Neuronal stem cell (in vitro differentiated cells): ENCODE data around the gene SPRTN.

Experiments used
- DNase-seq: peaks from one replicate; pipeline ENCODE4 v3.0.0-alpha.2; 2013; ENCODE audit warnings: low spot score
- H2AFZ ChIP-seq: one replicate; pipeline ENCODE4 v1.6.1; 2013; ENCODE audit warnings: mild to moderate bottlenecking, low read length, inconsistent platforms
- H2AK5ac ChIP-seq: 2 replicates; pipeline ENCODE4 v1.6.1; 2013; ENCODE audit warnings: low read depth, mild to moderate bottlenecking, inconsistent platforms, low read length, moderate library complexity, mixed read lengths
- H2BK120ac ChIP-seq: 2 replicates; pipeline ENCODE4 v1.6.1; 2013; ENCODE audit warnings: low read depth, mild to moderate bottlenecking, inconsistent platforms, low read length, moderate library complexity, mixed read lengths
- H2BK12ac ChIP-seq: one replicate; pipeline ENCODE4 v1.6.1; 2013; ENCODE audit warnings: low read length, inconsistent platforms
- H2BK15ac ChIP-seq: 2 replicates; pipeline ENCODE4 v1.6.1; 2013; ENCODE audit warnings: mild to moderate bottlenecking, low read length, inconsistent platforms, mixed read lengths
- H2BK5ac ChIP-seq: one replicate; pipeline ENCODE4 v1.6.1; 2013; ENCODE audit warnings: inconsistent platforms, mild to moderate bottlenecking, low read length, moderate library complexity
- H3K14ac ChIP-seq: one replicate; pipeline ENCODE4 v1.6.1; 2013; ENCODE audit warnings: low read length, inconsistent platforms
- H3K18ac ChIP-seq: 2 replicates; pipeline ENCODE4 v1.6.1; 2013; ENCODE audit warnings: low read length, inconsistent platforms
- H3K23ac ChIP-seq: 2 replicates; pipeline ENCODE4 v1.6.1; 2013; ENCODE audit warnings: low read depth, mild to moderate bottlenecking, mixed read lengths, low read length, inconsistent platforms; ENCODE audit not compliant: poor library complexity
- H3K27ac ChIP-seq: replicated peaks from 3 replicates; pipeline ENCODE4 v1.5.1; 2013; ENCODE audit warnings: low read length, inconsistent platforms
- H3K27me3 ChIP-seq, 3 experiments: 2 replicates each; pipeline ENCODE4 v1.6.1; 2013; ENCODE audit warnings: low read length in 3 of 3, mild to moderate bottlenecking in 2 of 3, inconsistent platforms in 1 of 3, low read depth in 1 of 3, mixed read lengths in 1 of 3, moderate library complexity in 1 of 3; ENCODE audit not compliant: control insufficient read depth in 3 of 3, insufficient read depth in 3 of 3
- H3K36me3 ChIP-seq, 2 donors: replicated peaks in 1 of 2; 2 replicates each; pipeline ENCODE4 v1.6.1; 2013; ENCODE audit warnings: low read length in 2 of 2; ENCODE audit not compliant: control insufficient read depth in 2 of 2, insufficient read depth in 2 of 2
- H3K4ac ChIP-seq: 2 replicates; pipeline ENCODE4 v1.6.1; 2013; ENCODE audit warnings: inconsistent platforms, mild to moderate bottlenecking, low read length, moderate library complexity
- H3K4me1 ChIP-seq, 2 donors: 1 replicate in 1 of 2; 2 replicates in 1 of 2; pipeline ENCODE4 v1.6.1; 2013; ENCODE audit warnings: low read length in 2 of 2, low read depth in 1 of 2; ENCODE audit not compliant: control insufficient read depth in 2 of 2, insufficient read depth in 1 of 2
- H3K4me2 ChIP-seq: one replicate; pipeline ENCODE4 v1.6.1; 2013; ENCODE audit warnings: mild to moderate bottlenecking, low read length, inconsistent platforms; ENCODE audit not compliant: insufficient read depth, poor library complexity, severe bottlenecking
- H3K4me3 ChIP-seq, 2 donors: 2 replicates each; pipeline ENCODE4 v1.5.1; 2013; ENCODE audit warnings: low read length in 2 of 2, mild to moderate bottlenecking in 2 of 2, inconsistent platforms in 1 of 2, moderate library complexity in 1 of 2
- H3K79me1 ChIP-seq: one replicate; pipeline ENCODE4 v1.6.1; 2013; ENCODE audit warnings: low read depth, mild to moderate bottlenecking, inconsistent platforms, low read length, moderate library complexity
- H3K9ac ChIP-seq: one replicate; pipeline ENCODE4 v1.6.1; 2013; ENCODE audit warnings: mild to moderate bottlenecking, low read depth, low read length, inconsistent platforms; ENCODE audit not compliant: poor library complexity
- H3K9me3 ChIP-seq, 2 donors: replicated peaks in 1 of 2; 2 replicates each; pipeline versions ENCODE3 to v1.6.1; 2013; ENCODE audit warnings: low read length in 2 of 2, mild to moderate bottlenecking in 2 of 2, inconsistent platforms in 1 of 2, low read depth in 1 of 2, mixed read lengths in 1 of 2, moderate library complexity in 1 of 2; ENCODE audit not compliant: control insufficient read depth in 2 of 2, insufficient read depth in 1 of 2
- H4K8ac ChIP-seq: one replicate; pipeline ENCODE4 v1.6.1; 2013; ENCODE audit warnings: low read depth, mild to moderate bottlenecking, inconsistent platforms, low read length, moderate library complexity
- H4K91ac ChIP-seq: one replicate; pipeline ENCODE4 v1.6.1; 2013; ENCODE audit warnings: low read length, low read depth, mild to moderate bottlenecking, inconsistent platforms; ENCODE audit not compliant: poor library complexity
- WGBS, 2 donors: extraction: QIAGEN DNeasy Blood & Tissue Kit; methylation state at CpG; one replicate each; pipeline ENCODE4 v1.1.7; 2013; ENCODE audit warnings: missing lambda C conversion rate in 2 of 2, mixed read lengths in 1 of 2; ENCODE audit not compliant: insufficient read length in 2 of 2, insufficient replicate concordance in 1 of 2; ENCODE audit errors: extremely low coverage in 2 of 2; 5-methylcytosine and 5-hydroxymethylcytosine counted together

SPRTN gene

GRCh38 chr1:231372501-231372900 lies 34.4 kb downstream of the SPRTN start:
- no peak overlapping the region for H2BK15ac ChIP-seq
- H2AK5ac ChIP-seq = no peak overlapping the region
- peaks cover 3 to 6% of the 10 kb centered on the region in 2 donors for H3K4me1 ChIP-seq
- no peak overlapping the region for H4K91ac ChIP-seq
- no peak overlapping the region for H3K4me3 ChIP-seq
- DNase-seq = no peak
- H3K79me1 ChIP-seq = no peaks in the 10 kb centered on the region
- no peak overlapping the region for H3K23ac ChIP-seq
- no peaks in the 10 kb centered on the region for H3K9me3 ChIP-seq
- no peak overlapping the region for H2AFZ ChIP-seq
- no peaks in the 10 kb centered on the region for H3K27me3 ChIP-seq
- H3K18ac ChIP-seq = no peak overlapping the region
- no peak overlapping the region for H3K14ac ChIP-seq
- H2BK120ac ChIP-seq = no peak overlapping the region
- H3K9ac ChIP-seq = no peak overlapping the region
- H3K36me3 ChIP-seq = peaks cover 0 to 27% of the 10 kb centered on the region in 2 donors
- H3K27ac ChIP-seq = no peak overlapping the region
- H4K8ac ChIP-seq = no peak overlapping the region
- H2BK5ac ChIP-seq = no peak overlapping the region
- H3K4ac ChIP-seq = no peak overlapping the region
- no peak overlapping the region for H2BK12ac ChIP-seq
- H3K4me2 ChIP-seq = no peak overlapping the region

- Histone ChIP-seq H4K91ac (no peak overlapping the region), H2BK15ac (no peak overlapping the region), H3K79me1 (no peaks in the 10 kb centered on the region), H4K8ac (no peak overlapping the region), H3K18ac (no peak overlapping the region), H2BK12ac (no peak overlapping the region), H3K14ac (no peak overlapping the region), H3K27me3 (no peaks in the 10 kb centered on the region), H2AK5ac (no peak overlapping the region), H3K4ac (no peak overlapping the region), H2BK120ac (no peak overlapping the region), H2BK5ac (no peak overlapping the region), H3K36me3 (peaks cover 0 to 9% of the 10 kb centered on the region in 2 donors), H3K4me3 (no peak overlapping the region), H2AFZ (no peak overlapping the region), H3K9ac (no peak overlapping the region), H3K4me2 (no peak overlapping the region), H3K23ac (no peak overlapping the region), H3K4me1 (peaks cover 2 to 5% of the 10 kb centered on the region in 2 donors), H3K27ac (no peak overlapping the region), H3K9me3 (no peaks in the 10 kb centered on the region)
- no peak for DNase-seq
- no CpG with 5 or more reads among the region's 4 CpGs for WGBS, 2 donors
These were observed 36.3 kb downstream of the SPRTN start for GRCh38 chr1:231374394-231374793.

GRCh38 chr1:231376101-231376500 lies 38.0 kb downstream of the SPRTN start:
- no peak overlapping the region for H3K14ac ChIP-seq
- no peak overlapping the region for H3K9ac ChIP-seq
- no peak overlapping the region for H4K91ac ChIP-seq
- H3K23ac ChIP-seq = no peak overlapping the region
- no peak overlapping the region for H3K27ac ChIP-seq
- H3K4me1 ChIP-seq = peaks cover 0 to 3% of the 10 kb centered on the region in 2 donors
- no peak overlapping the region for H2BK15ac ChIP-seq
- H2BK120ac ChIP-seq = no peak overlapping the region
- no peak overlapping the region for H2BK5ac ChIP-seq
- H3K4ac ChIP-seq = no peak overlapping the region
- peaks cover 0 to 7% of the 10 kb centered on the region in 2 donors for H3K36me3 ChIP-seq
- no peaks in the 10 kb centered on the region for H3K27me3 ChIP-seq
- H3K4me2 ChIP-seq = no peak overlapping the region
- no peak overlapping the region for H4K8ac ChIP-seq
- no peak overlapping the region for H3K4me3 ChIP-seq
- H3K79me1 ChIP-seq = no peaks in the 10 kb centered on the region
- DNase-seq = no peak
- H2AFZ ChIP-seq = no peak overlapping the region
- H2BK12ac ChIP-seq = no peak overlapping the region
- H3K18ac ChIP-seq = no peak overlapping the region
- no CpG with 5 or more reads among the region's 4 CpGs for WGBS, 2 donors
- no peaks in the 10 kb centered on the region for H3K9me3 ChIP-seq
- no peak overlapping the region for H2AK5ac ChIP-seq

- Histone ChIP-seq H2BK12ac (no peak overlapping the region), H3K27me3 (no peaks in the 10 kb centered on the region), H2AK5ac (no peak overlapping the region), H3K23ac (no peak overlapping the region), H3K4me1 (peaks cover 0 to 3% of the 10 kb centered on the region in 2 donors), H2BK120ac (no peak overlapping the region), H3K14ac (no peak overlapping the region), H3K4ac (no peak overlapping the region), H3K4me3 (no peak overlapping the region), H3K36me3 (no peaks in the 10 kb centered on the region), H3K9me3 (no peaks in the 10 kb centered on the region), H2BK15ac (no peak overlapping the region), H3K4me2 (no peak overlapping the region), H3K79me1 (no peaks in the 10 kb centered on the region), H2AFZ (no peak overlapping the region), H3K18ac (no peak overlapping the region), H4K8ac (no peak overlapping the region), H3K27ac (no peak overlapping the region), H3K9ac (no peak overlapping the region), H2BK5ac (no peak overlapping the region), H4K91ac (no peak overlapping the region)
- DNase-seq = no peak
- no CpG with 5 or more reads among the region's 5 CpGs for WGBS, 2 donors
These were observed 38.9 kb downstream of the SPRTN start for GRCh38 chr1:231376875-231377549.
